Lower leg skin (tissue), 3 donors: ENCODE data around the gene NOL3.

Experiments used
- CTCF ChIP-seq, 3 donors: fragments of 450-650 bp; IDR thresholded peaks; one replicate each; pipeline ENCODE4 v1.5.1; 2016; ENCODE audit warnings: antibody characterized with exemption in 3 of 3, mild to moderate bottlenecking in 3 of 3, moderate library complexity in 2 of 3
- POLR2A ChIP-seq, 2 donors: fragments of 450-650 bp; IDR thresholded peaks; one replicate each; pipeline ENCODE4 v1.6.1; 2016 to 2017; ENCODE audit warnings: antibody characterized with exemption in 2 of 2, mild to moderate bottlenecking in 1 of 2, moderate library complexity in 1 of 2

- TF ChIP-seq CTCF (IDR thresholded peaks at IDR 0.05) (no peak), POLR2A (IDR thresholded peaks at IDR 0.05) (no peak)
Measured at GRCh38 chr16:67215706-67216105, 45.4 kb downstream of the NOL3 start.
